MM.1S (cell line): ENCODE measurements around the gene MVD.

Experiments used
- CTCF ChIP-seq: fragments of 300-600 bp; sonication (generic); IDR thresholded peaks from 2 replicates; pipeline ENCODE4 v1.5.1; 2016; ENCODE audit warnings: antibody characterized with exemption, low read length, mixed read lengths
- EZH2phosphoT487 ChIP-seq: fragments of 300-600 bp; sonication (generic); IDR thresholded peaks from 2 replicates; pipeline ENCODE4 v1.6.1; 2018; ENCODE audit warnings: antibody characterized with exemption, low read length

- TF ChIP-seq EZH2phosphoT487, result no peak
- TF ChIP-seq CTCF, result no peak
Measured at GRCh38 chr16:88623858-88624257, 39.0 kb downstream of the MVD start.
